ENCODE data around the gene CKLF. TPM values are rescaled to one million over a fixed set of nuclear protein-coding genes. Genes with fewer than 3 reads are reported as not detected.
A peak's percentile ranks its signal among the peaks of the same experiment; 100 is the strongest.

Gene CKLF
- total and polyA plus RNA-seq, 7 experiments from 2014 or later, result 24.1 to 160 (median 45.9) TPM

DNA sequence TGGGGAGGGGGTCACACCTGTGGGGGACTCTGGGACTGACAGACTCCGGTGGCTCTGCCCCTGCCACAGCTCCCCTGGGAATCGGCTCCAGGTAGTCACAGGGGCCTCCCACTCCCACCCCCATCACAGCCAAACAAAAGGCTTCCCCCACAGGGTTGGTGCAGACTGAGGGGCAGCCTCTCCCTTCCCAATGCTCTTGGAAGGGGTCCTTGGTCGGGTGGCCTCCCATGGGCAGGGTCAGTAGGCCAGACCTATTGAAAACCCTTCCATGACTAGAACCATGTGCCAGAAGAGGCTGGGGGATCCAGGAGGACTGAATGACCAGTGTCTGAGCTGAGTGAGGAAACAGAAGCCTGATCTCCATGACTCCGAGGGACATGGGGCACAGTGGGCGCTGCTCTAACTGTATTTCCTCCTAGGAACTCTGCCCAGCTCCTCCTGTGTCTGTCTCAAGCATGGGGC, 31.1 kb upstream of the CKLF start:
- intact Hi-C loops (cut with micrococcal nuclease), result no loop called here
- H3K4me1 Mint-ChIP-seq, result peaks cover 76 to 97% (median 93%) of the 10 kb centered on the region in 7 donors
- Histone ChIP-seq H3K27me3 (ENCODE audit: control insufficient read depth in 2 of 2, insufficient read depth in 2 of 2, low read length in 2 of 2) (no peaks in the 10 kb centered on the region), H3K4me3 (ENCODE audit: low read length) (peak overlapping the region; percentile 39), H3K4me1 (ENCODE audit: control insufficient read depth in 2 of 2, insufficient read depth in 2 of 2, low read length in 2 of 2) (peaks cover 81 to 83% of the 10 kb centered on the region in 2 donors), H3K36me3 (ENCODE audit: control insufficient read depth in 2 of 3, insufficient read depth in 3 of 3, low read length in 3 of 3) (no peaks in the 10 kb centered on the region), H3K27ac (ENCODE audit: low read depth, low read length) (no peak overlapping the region), H3K9me3 (ENCODE audit: control insufficient read depth in 2 of 3, low read length in 3 of 3) (no peaks in the 10 kb centered on the region)
- DNase-seq (no peak), ATAC-seq (no peak)
- no peaks in the 10 kb centered on the region for H3K9me3 Mint-ChIP-seq
- peak overlapping the region in 8 of 9 donors; percentile 38 to 96 (median 92) for H3K27ac Mint-ChIP-seq
- H3K36me3 Mint-ChIP-seq, result peaks cover 0 to 13% (median 0%) of the 10 kb centered on the region in 5 donors
- peaks cover 0 to 4% (median 0%) of the 10 kb centered on the region in 5 donors for H3K27me3 Mint-ChIP-seq
- ChIA-PET POLR2A (interaction anchor here (0.6 to 12.9 kb wide), 8 partner anchors 9 to 114 kb away, joined by 3 to 164 read pairs (median 4); partner anchors contain the start of genes CKLF, CMTM3 and TK2), CTCF (interaction anchor here (0.9 to 4.1 kb wide), 7 partner anchors 9 to 87 kb away, joined by 3 to 24 read pairs (median 3); partner anchors contain the start of gene CKLF)
- H3K4me3 Mint-ChIP-seq, result peak overlapping the region; percentile 66 to 85 (median 79)

DNA sequence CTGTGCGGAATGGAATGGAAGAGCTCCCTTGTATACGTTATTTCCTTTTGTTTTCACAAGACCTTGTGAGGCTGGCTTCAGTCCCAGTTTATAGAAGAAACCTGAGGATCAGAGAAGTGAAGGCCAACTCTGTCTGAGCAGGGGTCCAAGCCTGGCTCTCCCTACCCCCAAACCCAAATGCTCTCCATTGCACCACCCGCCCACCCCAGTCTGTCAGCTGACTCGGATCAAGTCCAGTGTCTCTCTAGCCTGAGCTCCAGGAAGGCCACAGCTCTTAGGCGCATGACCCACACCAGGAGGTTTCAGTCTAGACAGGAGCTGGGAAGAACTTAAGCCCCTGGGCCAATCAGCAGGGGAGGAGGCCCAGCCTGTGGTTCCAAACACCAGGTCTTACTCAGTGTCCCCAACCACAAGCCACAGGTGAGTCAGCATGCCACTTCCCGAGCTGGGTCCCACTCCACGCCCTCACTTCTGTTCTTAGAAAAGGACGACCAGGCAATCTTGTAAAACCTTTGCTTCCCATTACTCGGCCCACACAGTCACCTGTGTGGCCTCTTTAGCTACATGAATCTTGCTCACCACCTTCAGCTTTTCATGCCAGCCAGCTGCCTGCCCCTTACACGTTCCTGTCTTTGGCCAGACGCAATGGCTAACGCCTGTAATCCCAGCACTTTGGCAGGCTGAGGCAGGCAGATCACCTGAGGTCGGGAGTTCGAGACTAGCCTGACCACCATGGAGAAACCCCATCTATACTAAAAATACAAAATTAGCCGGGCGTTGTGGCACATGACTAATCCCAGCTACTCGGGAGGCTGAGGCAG, 30.2 kb upstream of the CKLF start:
- no peaks in the 10 kb centered on the region for H3K27me3 ChIP-seq (ENCODE audit: control insufficient read depth in 2 of 2, insufficient read depth in 2 of 2, low read length in 2 of 2)
- DNase-seq, result peak in 8 of 9 donors; percentile 26 to 92 (median 42)
- Mint-ChIP-seq H3K36me3 (peaks cover 0 to 13% (median 0%) of the 10 kb centered on the region in 5 donors), H3K27ac (peak overlapping the region; percentile 79 to 96 (median 91)), H3K27me3 (peaks cover 0 to 4% (median 0%) of the 10 kb centered on the region in 5 donors), H3K4me1 (peaks cover 69 to 97% (median 85%) of the 10 kb centered on the region in 7 donors), H3K9me3 (no peaks in the 10 kb centered on the region), H3K4me3 (peak overlapping the region; percentile 71 to 85 (median 80))
- no peaks in the 10 kb centered on the region for H3K36me3 ChIP-seq (ENCODE audit: control insufficient read depth in 2 of 3, insufficient read depth in 3 of 3, low read length in 3 of 3)
- no peaks in the 10 kb centered on the region for H3K9me3 ChIP-seq (ENCODE audit: control insufficient read depth in 2 of 3, low read length in 3 of 3)
- ChIA-PET CTCF (interaction anchor here (0.5 to 4.1 kb wide), 9 partner anchors 10 to 86 kb away, joined by 3 to 24 read pairs (median 4); partner anchors contain the start of gene CKLF), POLR2A (interaction anchor here (0.6 to 12.9 kb wide), 8 partner anchors 9 to 115 kb away, joined by 3 to 164 read pairs (median 4); partner anchors contain the start of genes CKLF and TK2)
- peak; percentile 65 for ATAC-seq
- H3K27ac ChIP-seq (ENCODE audit: low read depth, low read length), result no peak overlapping the region
- H3K4me3 ChIP-seq (ENCODE audit: low read length), result peak overlapping the region; percentile 39
- intact Hi-C loops (cut with micrococcal nuclease), result loop anchor here in 1 of 2 donors (1.0 to 2.0 kb wide), 2 partner anchors 68 to 351 kb away; no protein-coding TSS in a partner anchor
- H3K4me1 ChIP-seq (ENCODE audit: control insufficient read depth in 2 of 2, insufficient read depth in 2 of 2, low read length in 2 of 2), result peaks cover 73 to 74% of the 10 kb centered on the region in 2 donors

DNA sequence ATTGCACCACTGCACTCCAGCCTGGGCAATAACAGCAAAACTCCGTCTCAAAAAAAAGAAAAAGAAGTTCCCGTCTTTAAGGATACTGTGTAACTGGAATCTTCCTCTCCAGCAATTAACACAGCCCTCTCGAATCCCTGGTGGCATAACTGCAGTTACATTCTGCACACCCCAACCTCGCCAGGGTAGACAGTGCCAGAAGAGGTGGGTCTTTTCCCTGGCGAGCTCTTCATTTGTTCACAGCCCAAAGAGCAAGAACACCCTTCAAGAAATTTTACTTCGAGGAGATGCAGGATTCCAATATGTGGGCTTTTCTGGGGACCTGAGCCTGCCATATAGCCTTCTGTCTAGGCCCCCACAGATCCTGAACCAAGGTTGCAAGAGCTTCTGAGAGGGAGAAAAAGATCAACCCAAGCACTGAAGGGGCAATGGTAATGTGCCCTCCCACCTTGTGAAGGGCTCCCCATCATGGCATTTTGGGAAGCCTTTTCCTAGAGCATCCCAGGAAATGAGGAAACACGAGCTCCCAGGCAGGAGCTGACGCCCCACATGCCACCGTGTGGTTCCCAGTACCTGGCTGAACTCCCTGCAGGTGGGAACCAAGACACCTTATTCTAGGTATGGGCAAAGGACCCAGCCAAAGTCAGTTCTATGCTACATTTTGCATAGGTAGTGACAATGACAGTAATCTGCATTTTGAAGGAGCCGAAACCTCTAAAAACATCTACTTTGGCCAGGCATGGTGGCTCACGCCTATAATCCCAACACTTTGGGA, 29.4 kb upstream of the CKLF start:
- intact Hi-C loops (cut with micrococcal nuclease), result loop anchor here in 1 of 2 donors (1.0 to 2.0 kb wide), 2 partner anchors 67 to 350 kb away; no protein-coding TSS in a partner anchor
- H3K4me1 ChIP-seq (ENCODE audit: control insufficient read depth in 2 of 2, insufficient read depth in 2 of 2, low read length in 2 of 2), result peaks cover 64 to 68% of the 10 kb centered on the region in 2 donors
- H3K27ac ChIP-seq (ENCODE audit: low read depth, low read length), result no peak overlapping the region
- ATAC-seq (no peak), DNase-seq (no peak)
- Mint-ChIP-seq H3K27me3 (peaks cover 0 to 4% (median 0%) of the 10 kb centered on the region in 5 donors), H3K36me3 (peaks cover 0 to 16% (median 0%) of the 10 kb centered on the region in 5 donors), H3K4me3 (peak overlapping the region; percentile 77 to 89 (median 83)), H3K27ac (peak overlapping the region; percentile 79 to 96 (median 92)), H3K9me3 (no peaks in the 10 kb centered on the region), H3K4me1 (peaks cover 64 to 92% (median 78%) of the 10 kb centered on the region in 7 donors)
- H3K9me3 ChIP-seq (ENCODE audit: control insufficient read depth in 2 of 3, low read length in 3 of 3), result no peaks in the 10 kb centered on the region
- no peaks in the 10 kb centered on the region for H3K27me3 ChIP-seq (ENCODE audit: control insufficient read depth in 2 of 2, insufficient read depth in 2 of 2, low read length in 2 of 2)
- peak overlapping the region; percentile 38 for H3K4me3 ChIP-seq (ENCODE audit: low read length)
- ChIA-PET POLR2A (interaction anchor here (1.0 to 12.9 kb wide), 5 partner anchors 9 to 66 kb away, joined by 3 to 164 read pairs (median 4); partner anchors contain the start of genes CKLF and TK2), CTCF (interaction anchor here (0.7 to 4.1 kb wide), 5 partner anchors 10 to 47 kb away, joined by 3 to 24 read pairs (median 3); partner anchors contain the start of gene CKLF)
- no peaks in the 10 kb centered on the region for H3K36me3 ChIP-seq (ENCODE audit: control insufficient read depth in 2 of 3, insufficient read depth in 3 of 3, low read length in 3 of 3)

DNA sequence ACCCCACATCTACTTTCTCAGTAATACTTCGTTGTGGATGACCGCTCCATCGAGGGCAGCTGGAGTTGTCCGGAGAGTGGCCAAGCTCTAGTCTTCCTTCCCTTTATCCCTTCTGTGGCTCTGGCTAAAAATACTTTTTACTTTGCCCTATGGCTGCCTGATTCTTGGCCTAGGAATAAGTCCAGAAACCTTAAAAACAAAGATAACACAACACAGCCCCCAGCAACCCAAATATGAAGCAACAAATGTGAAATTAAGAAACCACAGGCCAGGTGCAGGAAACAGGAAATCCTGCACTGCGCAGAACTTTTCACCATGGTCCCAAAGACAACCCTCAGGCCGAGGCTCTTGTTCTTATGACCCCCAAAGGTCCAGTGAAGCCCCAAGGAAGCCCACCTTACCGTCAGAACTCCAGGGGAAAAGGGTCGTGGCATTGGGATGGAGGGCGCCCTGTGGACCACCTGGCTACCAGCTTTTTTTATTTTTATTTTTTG, 28.5 kb upstream of the CKLF start:
- H3K27me3 ChIP-seq (ENCODE audit: control insufficient read depth in 2 of 2, insufficient read depth in 2 of 2, low read length in 2 of 2), result no peaks in the 10 kb centered on the region
- H3K4me3 ChIP-seq (ENCODE audit: low read length), result peak overlapping the region; percentile 38
- H3K9me3 Mint-ChIP-seq, result no peaks in the 10 kb centered on the region
- peaks cover 0 to 4% (median 0%) of the 10 kb centered on the region in 5 donors for H3K27me3 Mint-ChIP-seq
- peaks cover 64 to 88% (median 75%) of the 10 kb centered on the region in 7 donors for H3K4me1 Mint-ChIP-seq
- peaks cover 64% of the 10 kb centered on the region in 2 donors for H3K4me1 ChIP-seq (ENCODE audit: control insufficient read depth in 2 of 2, insufficient read depth in 2 of 2, low read length in 2 of 2)
- POLR2A ChIA-PET, result interaction anchor here (0.6 to 12.9 kb wide), 6 partner anchors 12 to 80 kb away, joined by 3 to 164 read pairs (median 4); partner anchors contain the start of genes CKLF and TK2
- ATAC-seq (peak; percentile 44), DNase-seq (peak in 6 of 9 donors; percentile 49 to 69 (median 63))
- H3K27ac Mint-ChIP-seq, result peak overlapping the region; percentile 79 to 96 (median 92)
- H3K9me3 ChIP-seq (ENCODE audit: control insufficient read depth in 2 of 3, low read length in 3 of 3), result no peaks in the 10 kb centered on the region
- CTCF ChIA-PET, result interaction anchor here (0.8 to 4.1 kb wide), 5 partner anchors 12 to 65 kb away, joined by 3 to 24 read pairs (median 4); partner anchors contain the start of gene CKLF
- H3K36me3 ChIP-seq (ENCODE audit: control insufficient read depth in 2 of 3, insufficient read depth in 3 of 3, low read length in 3 of 3), result no peaks in the 10 kb centered on the region
- H3K4me3 Mint-ChIP-seq, result peak overlapping the region; percentile 77 to 89 (median 83)
- intact Hi-C loops (cut with micrococcal nuclease), result loop anchor here (1.0 to 2.0 kb wide), 8 partner anchors 8 to 349 kb away; partner anchors contain the start of genes CKLF (in 2 of the 2) and CMTM3 (in 2 of the 2)
- peaks cover 0 to 17% (median 0%) of the 10 kb centered on the region in 5 donors for H3K36me3 Mint-ChIP-seq
- H3K27ac ChIP-seq (ENCODE audit: low read depth, low read length), result no peak overlapping the region

DNA sequence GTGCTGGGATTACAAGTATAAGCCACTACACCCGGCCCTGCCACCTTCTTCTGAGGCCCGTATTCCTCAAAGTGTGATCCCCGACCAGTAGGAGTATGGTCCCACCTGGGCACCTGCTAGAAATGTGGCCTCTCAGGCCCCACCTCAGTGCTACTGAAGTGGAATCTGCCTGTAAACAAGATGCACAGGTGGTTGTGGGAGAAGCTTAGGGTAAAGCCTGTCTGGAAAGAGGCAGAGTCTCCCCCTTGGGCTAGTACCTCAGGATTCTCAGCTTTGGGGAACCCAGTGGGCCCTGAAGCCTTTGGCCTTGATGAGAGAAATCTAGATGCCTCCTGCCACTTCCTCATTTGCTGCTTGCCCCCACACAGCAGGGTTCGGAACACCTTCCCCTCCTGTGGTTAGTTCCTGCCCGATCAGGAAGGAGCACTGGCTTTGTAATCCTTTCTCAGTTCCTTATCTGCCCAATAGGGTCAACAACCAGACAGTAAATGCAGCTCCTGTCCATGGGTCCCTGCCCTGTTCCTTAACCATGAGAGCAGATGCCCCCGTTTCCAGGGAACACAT, 27.7 kb upstream of the CKLF start:
- H3K4me3 ChIP-seq (ENCODE audit: low read length), result peak overlapping the region; percentile 38
- ATAC-seq, result peak; percentile 74
- POLR2A ChIA-PET, result interaction anchor here (0.7 to 12.9 kb wide), 7 partner anchors 13 to 79 kb away, joined by 3 to 164 read pairs (median 4); partner anchors contain the start of genes CKLF and TK2

More for the DNA sequence above, 27.7 kb upstream of the CKLF start:
- Histone ChIP-seq H3K36me3 (ENCODE audit: control insufficient read depth in 2 of 3, insufficient read depth in 3 of 3, low read length in 3 of 3) (no peaks in the 10 kb centered on the region), H3K4me1 (ENCODE audit: control insufficient read depth in 2 of 2, insufficient read depth in 2 of 2, low read length in 2 of 2) (peaks cover 60 to 62% of the 10 kb centered on the region in 2 donors), H3K27ac (ENCODE audit: low read depth, low read length) (peak overlapping the region; percentile 43), H3K27me3 (ENCODE audit: control insufficient read depth in 2 of 2, insufficient read depth in 2 of 2, low read length in 2 of 2) (no peaks in the 10 kb centered on the region), H3K9me3 (ENCODE audit: control insufficient read depth in 2 of 3, low read length in 3 of 3) (no peaks in the 10 kb centered on the region)
- peaks cover 58 to 84% (median 72%) of the 10 kb centered on the region in 7 donors for H3K4me1 Mint-ChIP-seq
- DNase-seq, result peak in 3 of 9 donors; percentile 17 to 25 (median 21)
- H3K4me3 Mint-ChIP-seq, result peak overlapping the region; percentile 62 to 86 (median 81)
- CTCF ChIA-PET, result interaction anchor here (0.8 to 1.4 kb wide), 5 partner anchors 13 to 65 kb away, joined by 3 to 5 read pairs (median 4); partner anchors contain the start of gene CKLF
- peaks cover 0 to 19% (median 0%) of the 10 kb centered on the region in 5 donors for H3K36me3 Mint-ChIP-seq
- H3K27me3 Mint-ChIP-seq, result peaks cover 0 to 4% (median 0%) of the 10 kb centered on the region in 5 donors
- no peaks in the 10 kb centered on the region for H3K9me3 Mint-ChIP-seq
- peak overlapping the region; percentile 71 to 96 (median 91) for H3K27ac Mint-ChIP-seq
- intact Hi-C loops (cut with micrococcal nuclease), result loop anchor here (1.0 to 2.0 kb wide), 7 partner anchors 8 to 116 kb away; partner anchors contain the start of genes CKLF (in 2 of the 2) and CMTM3 (in 2 of the 2)

All from naive thymus-derived CD4-positive, alpha-beta T cell (primary cell).